ENCODE results near the gene SUOX.
"Not testable (repeated sequence)": the region's sequence is repeated elsewhere in the genome, so short reads cannot be mapped to it uniquely, and the experiment has no call there.

SUOX gene

GRCh38 chr12:56040151-56040550, 43.1 kb downstream of the SUOX start:
- no peak for TF ChIP-seq CTCF (IDR thresholded peaks at IDR 0.05; ENCODE audit: low read depth, low read length)
- DNase-seq (ENCODE audit: extremely low read depth, low read depth), result no peak

- no peak for DNase-seq (ENCODE audit: extremely low read depth, low read depth)
- no peak for TF ChIP-seq CTCF (IDR thresholded peaks at IDR 0.05; ENCODE audit: low read depth, low read length)
These were observed 44.0 kb downstream of the SUOX start for GRCh38 chr12:56040963-56041551.

- TF ChIP-seq CTCF (IDR thresholded peaks at IDR 0.05; ENCODE audit: low read depth, low read length), result peak; percentile 42
- DNase-seq (ENCODE audit: extremely low read depth, low read depth), result peak; percentile 99
These were observed 44.7 kb downstream of the SUOX start, which contains the start of gene RPS26 for GRCh38 chr12:56041552-56042429. Gene RPS26, plus strand, starts transcription at chr12:56041918. Its CDS starts 249 bp downstream, at chr12:56042167.

GRCh38 chr12:56042430-56042813, 45.3 kb downstream of the SUOX start:
- DNase-seq (ENCODE audit: extremely low read depth, low read depth), result not testable (repeated sequence)

GRCh38 chr12:56042843-56043242, 45.8 kb downstream of the SUOX start:
- no peak for TF ChIP-seq CTCF (IDR thresholded peaks at IDR 0.05; ENCODE audit: low read depth, low read length)
- DNase-seq (ENCODE audit: extremely low read depth, low read depth), result no peak

GRCh38 chr12:56046027-56046780, 49.1 kb downstream of the SUOX start:
- TF ChIP-seq CTCF (IDR thresholded peaks at IDR 0.05; ENCODE audit: low read depth, low read length), result no peak
- no peak for DNase-seq (ENCODE audit: extremely low read depth, low read depth)

GRCh38 chr12:56053407-56053893, 56.4 kb downstream of the SUOX start:
- no peak for TF ChIP-seq CTCF (IDR thresholded peaks at IDR 0.05; ENCODE audit: low read depth, low read length)
- DNase-seq (ENCODE audit: extremely low read depth, low read depth), result no peak

Measured in AG09319 (cell line).